MCF 10A (cell line): ENCODE data around the gene UCHL3. TPM values are rescaled to one million over a fixed set of nuclear protein-coding genes. Genes with fewer than 3 reads are reported as not detected.

Experiments
- BruUV-seq: library from RNA; stranded (reverse); fragments of 400-500 nt; replicated peaks from 2 replicates; lab custom pipeline; 2021; lab: Mats Ljungman, UMichigan
- CTCF ChIA-PET: fragments of 300-600 bp; sonication (Branson Sonifier 250); formaldehyde crosslinking; extraction: SDS; loops from one replicate; lab custom pipeline; 2021; ENCODE audit warnings: antibody characterized with exemption, inconsistent platforms; lab: Yijun Ruan, JAX
- POLR2A ChIA-PET: fragments of 300-600, 350-650 bp; sonication (Branson Sonifier 250); formaldehyde crosslinking; extraction: SDS; loops from one replicate; lab custom pipeline; 2020; ENCODE audit warnings: antibody characterized with exemption, inconsistent platforms; lab: Yijun Ruan, JAX
- DNase-seq: peaks from one replicate; pipeline ENCODE4 v3.0.0-alpha.2; 2018; ENCODE audit not compliant: unreplicated experiment
- H3K27ac Mint-ChIP-seq: one replicate; pipeline ENCODE4 v1.8.0; 2022; ENCODE audit warnings: mild to moderate bottlenecking, low read depth, mixed read lengths; ENCODE audit not compliant: unreplicated experiment
- H3K27me3 Mint-ChIP-seq: one replicate; pipeline ENCODE4 v1.8.0; 2022; ENCODE audit warnings: mixed read lengths; ENCODE audit not compliant: insufficient read depth, unreplicated experiment
- H3K36me3 Mint-ChIP-seq: one replicate; pipeline ENCODE4 v1.8.0; 2022; ENCODE audit warnings: mild to moderate bottlenecking, moderate library complexity, mixed read lengths; ENCODE audit not compliant: insufficient read depth, unreplicated experiment
- H3K4me1 Mint-ChIP-seq: one replicate; pipeline ENCODE4 v1.8.0; 2022; ENCODE audit warnings: mixed read lengths; ENCODE audit not compliant: insufficient read depth, unreplicated experiment
- H3K4me3 Mint-ChIP-seq: one replicate; pipeline ENCODE4 v1.8.0; 2022; ENCODE audit warnings: mild to moderate bottlenecking, moderate library complexity, mixed read lengths; ENCODE audit not compliant: unreplicated experiment
- H3K9me3 Mint-ChIP-seq: one replicate; pipeline ENCODE4 v1.8.0; 2022; ENCODE audit warnings: mixed read lengths; ENCODE audit not compliant: unreplicated experiment
- CTCF ChIP-seq: fragments of 200-600 bp; IDR thresholded peaks from one replicate; pipeline ENCODE4 v1.8.0; 2022; ENCODE audit warnings: antibody characterized with exemption, mild to moderate bottlenecking; ENCODE audit not compliant: unreplicated experiment
- intact Hi-C: fragments of 100-400 bp; cut with micrococcal nuclease; formaldehyde crosslinking; loops from 2 replicates; pipeline ENCODE4 v1.14.1; 2022
- total RNA-seq: library from RNA; stranded (reverse); gene quantifications from 2 replicates; pipeline ENCODE4 v1.2.3, GENCODE V29; 2022

The UCHL3 gene
- total RNA-seq, 1 experiment from 2014 or later, result 79.3 TPM

GRCh38 chr13:75585153-75585552, 35.6 kb downstream of the UCHL3 start:
- TF ChIP-seq CTCF, result no peak
- H3K27me3 Mint-ChIP-seq, result no peaks in the 10 kb centered on the region
- BruUV-seq, result no TSS peak
- H3K36me3 Mint-ChIP-seq, result peaks cover 47% of the 10 kb centered on the region
- no peak overlapping the region for H3K27ac Mint-ChIP-seq
- peaks cover 13% of the 10 kb centered on the region for H3K9me3 Mint-ChIP-seq
- intact Hi-C loops, result no loop called here
- DNase-seq, result no peak
- peaks cover 5% of the 10 kb centered on the region for H3K4me1 Mint-ChIP-seq
- CTCF ChIA-PET, result no interaction called here
- H3K4me3 Mint-ChIP-seq, result no peak overlapping the region
- POLR2A ChIA-PET, result interaction anchor here (0.6 to 0.7 kb wide), 2 partner anchors 9 to 47 kb away, joined by 3 read pairs; partner anchors contain the start of gene COMMD6

GRCh38 chr13:75587679-75588078, 38.1 kb downstream of the UCHL3 start:
- Mint-ChIP-seq H3K4me3 (no peak overlapping the region), H3K36me3 (peaks cover 51% of the 10 kb centered on the region), H3K27ac (no peak overlapping the region), H3K9me3 (peaks cover 15% of the 10 kb centered on the region), H3K27me3 (no peaks in the 10 kb centered on the region), H3K4me1 (peaks cover 5% of the 10 kb centered on the region)
- ChIA-PET CTCF (interaction anchor here (0.6 kb wide), 1 partner anchor 9 kb away, joined by 3 read pairs; no protein-coding TSS in a partner anchor), POLR2A (no interaction called here)
- BruUV-seq, result no TSS peak
- intact Hi-C loops, result no loop called here
- TF ChIP-seq CTCF, result no peak
- no peak for DNase-seq

DNA sequence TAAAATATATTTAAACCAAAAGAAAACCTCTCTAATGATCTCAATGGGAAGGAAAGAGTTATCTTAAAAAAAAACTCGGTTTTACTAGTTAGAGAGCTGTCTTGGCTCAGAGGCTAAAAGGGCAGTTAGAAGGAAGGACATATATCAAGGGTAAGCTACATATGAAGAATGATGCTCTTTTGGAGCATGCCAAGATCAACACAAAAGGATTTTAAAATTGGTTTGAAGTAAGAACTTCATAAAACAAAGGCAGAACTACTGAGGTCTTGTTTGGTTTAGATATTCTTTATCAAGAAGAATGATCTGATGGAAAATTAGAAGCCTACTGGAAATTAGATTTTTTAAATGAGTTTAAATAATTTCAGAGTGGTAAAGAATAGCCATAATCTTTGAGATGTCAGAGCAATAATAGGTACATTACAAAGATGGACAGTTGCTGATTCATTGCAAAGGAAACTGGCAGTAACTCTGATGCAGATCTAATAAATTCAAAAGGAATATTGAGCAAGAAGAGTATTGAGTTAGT, 47.1 kb downstream of the UCHL3 start:
- H3K4me1 Mint-ChIP-seq, result peaks cover 4% of the 10 kb centered on the region
- TF ChIP-seq CTCF, result no peak
- no peaks in the 10 kb centered on the region for H3K27me3 Mint-ChIP-seq
- no peak for DNase-seq
- no peak overlapping the region for H3K4me3 Mint-ChIP-seq
- intact Hi-C loops, result no loop called here
- POLR2A ChIA-PET, result no interaction called here
- no peak overlapping the region for H3K27ac Mint-ChIP-seq
- peaks cover 31% of the 10 kb centered on the region for H3K36me3 Mint-ChIP-seq
- no peaks in the 10 kb centered on the region for H3K9me3 Mint-ChIP-seq
- CTCF ChIA-PET, result no interaction called here
- BruUV-seq, result no TSS peak

GRCh38 chr13:75600371-75600770, 50.8 kb downstream of the UCHL3 start:
- H3K4me3 Mint-ChIP-seq, result no peak overlapping the region
- peaks cover 37% of the 10 kb centered on the region for H3K36me3 Mint-ChIP-seq
- BruUV-seq, result no TSS peak
- ChIA-PET CTCF (no interaction called here), POLR2A (no interaction called here)
- H3K4me1 Mint-ChIP-seq, result peaks cover 4% of the 10 kb centered on the region
- no peaks in the 10 kb centered on the region for H3K9me3 Mint-ChIP-seq
- no peaks in the 10 kb centered on the region for H3K27me3 Mint-ChIP-seq
- no peak for TF ChIP-seq CTCF
- intact Hi-C loops, result no loop called here
- no peak overlapping the region for H3K27ac Mint-ChIP-seq
- no peak for DNase-seq
